Measurements from ENCODE around the gene HSPA1B. TPM values are rescaled to one million over a fixed set of nuclear protein-coding genes. Genes with fewer than 3 reads are reported as not detected.
"Not testable (repeated sequence)": the region's sequence is repeated elsewhere in the genome, so short reads cannot be mapped to it uniquely, and the experiment has no call there.

The HSPA1B gene
- total RNA-seq, 1 experiment from 2014 or later, result 147 TPM

DNA sequence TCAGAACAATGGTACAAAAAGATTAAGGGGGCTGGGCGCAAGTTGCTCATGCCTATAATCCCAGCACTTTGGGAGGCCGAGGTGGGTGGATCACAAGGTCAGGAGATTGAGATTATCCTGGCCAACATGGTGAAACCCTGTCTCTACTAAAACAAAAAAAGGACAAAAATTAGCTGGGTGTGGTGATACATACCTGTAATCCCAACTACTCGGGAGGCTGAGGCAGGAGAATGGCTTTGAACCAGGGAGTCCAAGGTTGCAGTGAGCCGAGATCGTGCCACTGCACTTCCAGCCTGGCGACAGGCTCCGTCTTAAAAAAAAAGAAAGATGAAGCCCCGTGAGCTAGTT is 12.2 kb downstream of the HSPA1B start:
- Histone ChIP-seq H3K4me1 (ENCODE audit: control insufficient read depth, insufficient read depth, low read length) (peaks cover 30% of the 10 kb centered on the region), H3K36me3 (ENCODE audit: control insufficient read depth, insufficient read depth, low read length) (peaks cover 21% of the 10 kb centered on the region)
- H3K27me3 ChIP-seq (ENCODE audit: control insufficient read depth, insufficient read depth, low read length); H3K9me3 ChIP-seq (ENCODE audit: control insufficient read depth, insufficient read depth, low read depth, low read length); DNase-seq (ENCODE audit: low read depth, low spot score); BruUV-seq (replicated peaks); H3K27ac ChIP-seq (ENCODE audit: low read length); CTCF ChIA-PET; H3K4me3 ChIP-seq (ENCODE audit: low read depth in 2 of 2, low read length in 2 of 2); ATAC-seq; in situ Hi-C loops (cut with HindIII; ENCODE audit: low pct_unique_long_range_greater_than_20kb, low sequenced_read_pairs): not testable (repeated sequence)
- intact Hi-C loops (cut with micrococcal nuclease; ENCODE audit: unreplicated experiment), result loop anchor here (10.0 kb wide), 1 partner anchor 105 kb away; the partner anchor contains the start of gene CLIC1
- POLR2A ChIA-PET, result interaction anchor here (0.9 kb wide), 1 partner anchor 135 kb away, joined by 3 read pairs; no protein-coding TSS in a partner anchor

DNA sequence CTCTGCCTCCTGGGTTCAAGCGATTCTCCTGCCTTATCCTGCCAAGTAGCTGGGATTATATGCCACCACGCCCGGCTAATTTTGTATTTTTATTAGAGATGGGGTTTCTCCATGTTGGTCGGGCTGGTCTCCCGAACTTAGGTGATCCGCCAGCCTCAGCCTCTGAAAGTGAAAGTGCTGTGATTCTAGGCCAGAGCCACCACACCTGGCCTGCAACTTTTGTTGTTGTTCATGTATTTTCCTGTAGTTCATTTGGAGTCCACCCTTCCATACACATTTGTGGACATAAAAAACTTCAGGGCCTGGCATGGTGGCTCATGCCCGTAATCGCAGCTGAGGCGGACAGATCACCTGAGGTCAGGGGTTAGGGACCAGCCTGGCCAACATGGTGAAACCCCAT is 14.5 kb downstream of the HSPA1B start:
- Histone ChIP-seq H3K36me3 (ENCODE audit: control insufficient read depth, insufficient read depth, low read length) (peaks cover 14% of the 10 kb centered on the region), H3K27me3 (ENCODE audit: control insufficient read depth, insufficient read depth, low read length) (no peaks in the 10 kb centered on the region), H3K4me3 (ENCODE audit: low read depth in 2 of 2, low read length in 2 of 2) (no peak overlapping the region), H3K27ac (ENCODE audit: low read length) (no peak overlapping the region), H3K4me1 (ENCODE audit: control insufficient read depth, insufficient read depth, low read length) (peaks cover 28% of the 10 kb centered on the region), H3K9me3 (ENCODE audit: control insufficient read depth, insufficient read depth, low read depth, low read length) (no peaks in the 10 kb centered on the region)
- ATAC-seq (peak; percentile 20), DNase-seq (ENCODE audit: low read depth, low spot score) (no peak)
- no peak for TF ChIP-seq POLR2AphosphoS5 (IDR thresholded peaks at IDR 0.05; ENCODE audit: low read depth, low read length)
- no peak for TF ChIP-seq SIN3A (IDR thresholded peaks at IDR 0.05; ENCODE audit: borderline replicate concordance, insufficient read depth, low read depth, low read length)
- TF ChIP-seq TCF7L2 (IDR thresholded peaks at IDR 0.05; ENCODE audit: low read depth, low read length), result no peak
- TF ChIP-seq, protein P1, sequence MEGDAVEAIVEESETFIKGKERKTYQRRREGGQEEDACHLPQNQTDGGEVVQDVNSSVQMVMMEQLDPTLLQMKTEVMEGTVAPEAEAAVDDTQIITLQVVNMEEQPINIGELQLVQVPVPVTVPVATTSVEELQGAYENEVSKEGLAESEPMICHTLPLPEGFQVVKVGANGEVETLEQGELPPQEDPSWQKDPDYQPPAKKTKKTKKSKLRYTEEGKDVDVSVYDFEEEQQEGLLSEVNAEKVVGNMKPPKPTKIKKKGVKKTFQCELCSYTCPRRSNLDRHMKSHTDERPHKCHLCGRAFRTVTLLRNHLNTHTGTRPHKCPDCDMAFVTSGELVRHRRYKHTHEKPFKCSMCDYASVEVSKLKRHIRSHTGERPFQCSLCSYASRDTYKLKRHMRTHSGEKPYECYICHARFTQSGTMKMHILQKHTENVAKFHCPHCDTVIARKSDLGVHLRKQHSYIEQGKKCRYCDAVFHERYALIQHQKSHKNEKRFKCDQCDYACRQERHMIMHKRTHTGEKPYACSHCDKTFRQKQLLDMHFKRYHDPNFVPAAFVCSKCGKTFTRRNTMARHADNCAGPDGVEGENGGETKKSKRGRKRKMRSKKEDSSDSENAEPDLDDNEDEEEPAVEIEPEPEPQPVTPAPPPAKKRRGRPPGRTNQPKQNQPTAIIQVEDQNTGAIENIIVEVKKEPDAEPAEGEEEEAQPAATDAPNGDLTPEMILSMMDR (IDR thresholded peaks at IDR 0.05), result no peak
- TF ChIP-seq, protein P2, sequence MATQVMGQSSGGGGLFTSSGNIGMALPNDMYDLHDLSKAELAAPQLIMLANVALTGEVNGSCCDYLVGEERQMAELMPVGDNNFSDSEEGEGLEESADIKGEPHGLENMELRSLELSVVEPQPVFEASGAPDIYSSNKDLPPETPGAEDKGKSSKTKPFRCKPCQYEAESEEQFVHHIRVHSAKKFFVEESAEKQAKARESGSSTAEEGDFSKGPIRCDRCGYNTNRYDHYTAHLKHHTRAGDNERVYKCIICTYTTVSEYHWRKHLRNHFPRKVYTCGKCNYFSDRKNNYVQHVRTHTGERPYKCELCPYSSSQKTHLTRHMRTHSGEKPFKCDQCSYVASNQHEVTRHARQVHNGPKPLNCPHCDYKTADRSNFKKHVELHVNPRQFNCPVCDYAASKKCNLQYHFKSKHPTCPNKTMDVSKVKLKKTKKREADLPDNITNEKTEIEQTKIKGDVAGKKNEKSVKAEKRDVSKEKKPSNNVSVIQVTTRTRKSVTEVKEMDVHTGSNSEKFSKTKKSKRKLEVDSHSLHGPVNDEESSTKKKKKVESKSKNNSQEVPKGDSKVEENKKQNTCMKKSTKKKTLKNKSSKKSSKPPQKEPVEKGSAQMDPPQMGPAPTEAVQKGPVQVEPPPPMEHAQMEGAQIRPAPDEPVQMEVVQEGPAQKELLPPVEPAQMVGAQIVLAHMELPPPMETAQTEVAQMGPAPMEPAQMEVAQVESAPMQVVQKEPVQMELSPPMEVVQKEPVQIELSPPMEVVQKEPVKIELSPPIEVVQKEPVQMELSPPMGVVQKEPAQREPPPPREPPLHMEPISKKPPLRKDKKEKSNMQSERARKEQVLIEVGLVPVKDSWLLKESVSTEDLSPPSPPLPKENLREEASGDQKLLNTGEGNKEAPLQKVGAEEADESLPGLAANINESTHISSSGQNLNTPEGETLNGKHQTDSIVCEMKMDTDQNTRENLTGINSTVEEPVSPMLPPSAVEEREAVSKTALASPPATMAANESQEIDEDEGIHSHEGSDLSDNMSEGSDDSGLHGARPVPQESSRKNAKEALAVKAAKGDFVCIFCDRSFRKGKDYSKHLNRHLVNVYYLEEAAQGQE (IDR thresholded peaks at IDR 0.05; ENCODE audit: insufficient read depth in 1 of 2, low read depth in 2 of 2, low read length in 1 of 2), result no peak
- ChIA-PET POLR2A (interaction anchor here (0.6 kb wide), 1 partner anchor 1128 kb away, joined by 5 read pairs; no protein-coding TSS in a partner anchor), CTCF (no interaction called here)
- intact Hi-C loops (cut with micrococcal nuclease; ENCODE audit: unreplicated experiment) (no loop called here), in situ Hi-C loops (cut with HindIII; ENCODE audit: low pct_unique_long_range_greater_than_20kb, low sequenced_read_pairs) (no loop called here)
- BruUV-seq (replicated peaks), result no TSS peak

DNA sequence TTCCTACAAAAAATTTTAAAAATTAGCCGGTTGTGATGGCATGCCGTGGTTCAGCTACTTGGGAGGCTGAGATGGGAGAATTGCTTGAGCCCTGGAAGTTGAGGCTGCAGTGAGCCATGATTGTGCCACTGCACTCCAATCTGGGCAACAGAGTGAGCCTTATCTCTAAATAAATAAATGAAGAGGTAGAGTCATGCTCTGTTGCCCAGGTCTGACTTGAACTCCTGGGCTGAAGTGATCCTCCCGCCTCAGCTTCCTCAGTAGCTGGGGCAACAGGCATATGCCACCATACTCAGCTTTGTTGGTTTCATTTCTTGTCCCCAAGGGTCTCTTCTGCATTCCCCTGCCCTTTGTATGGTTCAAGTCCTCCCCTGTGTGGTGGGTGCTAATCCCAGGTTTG is 17.0 kb downstream of the HSPA1B start:
- Histone ChIP-seq H3K4me3 (ENCODE audit: low read depth in 2 of 2, low read length in 2 of 2) (no peak overlapping the region), H3K9me3 (ENCODE audit: control insufficient read depth, insufficient read depth, low read depth, low read length) (no peaks in the 10 kb centered on the region), H3K27ac (ENCODE audit: low read length) (peak overlapping the region; percentile 25; the same call in 1 of the 2 replicates), H3K27me3 (ENCODE audit: control insufficient read depth, insufficient read depth, low read length) (no peaks in the 10 kb centered on the region), H3K4me1 (ENCODE audit: control insufficient read depth, insufficient read depth, low read length) (peaks cover 12% of the 10 kb centered on the region), H3K36me3 (ENCODE audit: control insufficient read depth, insufficient read depth, low read length) (peaks cover under 1% of the 10 kb centered on the region; the same call in 1 of the 2 replicates)
- ATAC-seq, result no peak
- in situ Hi-C loops (cut with HindIII; ENCODE audit: low pct_unique_long_range_greater_than_20kb, low sequenced_read_pairs), result no loop called here
- TF ChIP-seq, protein P1 (IDR thresholded peaks at IDR 0.05), result no peak
- TF ChIP-seq, protein P2 (IDR thresholded peaks at IDR 0.05; ENCODE audit: insufficient read depth in 1 of 2, low read depth in 2 of 2, low read length in 1 of 2), result no peak
- TF ChIP-seq SIN3A (IDR thresholded peaks at IDR 0.05; ENCODE audit: borderline replicate concordance, insufficient read depth, low read depth, low read length) (no peak), TCF7L2 (IDR thresholded peaks at IDR 0.05; ENCODE audit: low read depth, low read length) (no peak), POLR2AphosphoS5 (IDR thresholded peaks at IDR 0.05; ENCODE audit: low read depth, low read length) (no peak)
- ChIA-PET POLR2A (no interaction called here), CTCF (no interaction called here)
- DNase-seq (ENCODE audit: low read depth, low spot score), result no peak
- BruUV-seq (replicated peaks), result no TSS peak
- intact Hi-C loops (cut with micrococcal nuclease; ENCODE audit: unreplicated experiment), result no loop called here

All from Panc1 (cell line).